BLaER1 (cell line): Measurements from ENCODE around the gene CTDP1.
"Not testable (repeated sequence)": the region's sequence is repeated elsewhere in the genome, so short reads cannot be mapped to it uniquely, and the experiment has no call there.

Source experiments
- H3K27ac ChIP-seq: shearing (Covaris generic); formaldehyde crosslinking; 2 replicates; pipeline ENCODE4 v1.8.1; 2022
- H3K27me3 ChIP-seq: shearing (Covaris generic); formaldehyde crosslinking; 2 replicates; pipeline ENCODE4 v1.8.1; 2022
- H3K36me3 ChIP-seq: shearing (Covaris generic); formaldehyde crosslinking; 2 replicates; pipeline ENCODE4 v1.8.1; 2022
- H3K4me1 ChIP-seq: shearing (Covaris generic); formaldehyde crosslinking; 2 replicates; pipeline ENCODE4 v1.8.1; 2022
- H3K4me2 ChIP-seq: shearing (Covaris generic); formaldehyde crosslinking; 2 replicates; pipeline ENCODE4 v1.8.1; 2022
- H3K4me3 ChIP-seq: shearing (Covaris generic); formaldehyde crosslinking; 2 replicates; pipeline ENCODE4 v1.8.1; 2022
- H3K9ac ChIP-seq: shearing (Covaris generic); formaldehyde crosslinking; 2 replicates; pipeline ENCODE4 v1.8.1; 2022
- H3K9me3 ChIP-seq: shearing (Covaris generic); formaldehyde crosslinking; 2 replicates; pipeline ENCODE4 v1.8.1; 2022
- H4K20me1 ChIP-seq: shearing (Covaris generic); formaldehyde crosslinking; 2 replicates; pipeline ENCODE4 v1.8.1; 2022
- Cebpa-rat ChIP-seq: shearing (Covaris generic); IDR thresholded peaks from 2 replicates; pipeline ENCODE4 v1.8.1; 2022

Gene CTDP1

DNA sequence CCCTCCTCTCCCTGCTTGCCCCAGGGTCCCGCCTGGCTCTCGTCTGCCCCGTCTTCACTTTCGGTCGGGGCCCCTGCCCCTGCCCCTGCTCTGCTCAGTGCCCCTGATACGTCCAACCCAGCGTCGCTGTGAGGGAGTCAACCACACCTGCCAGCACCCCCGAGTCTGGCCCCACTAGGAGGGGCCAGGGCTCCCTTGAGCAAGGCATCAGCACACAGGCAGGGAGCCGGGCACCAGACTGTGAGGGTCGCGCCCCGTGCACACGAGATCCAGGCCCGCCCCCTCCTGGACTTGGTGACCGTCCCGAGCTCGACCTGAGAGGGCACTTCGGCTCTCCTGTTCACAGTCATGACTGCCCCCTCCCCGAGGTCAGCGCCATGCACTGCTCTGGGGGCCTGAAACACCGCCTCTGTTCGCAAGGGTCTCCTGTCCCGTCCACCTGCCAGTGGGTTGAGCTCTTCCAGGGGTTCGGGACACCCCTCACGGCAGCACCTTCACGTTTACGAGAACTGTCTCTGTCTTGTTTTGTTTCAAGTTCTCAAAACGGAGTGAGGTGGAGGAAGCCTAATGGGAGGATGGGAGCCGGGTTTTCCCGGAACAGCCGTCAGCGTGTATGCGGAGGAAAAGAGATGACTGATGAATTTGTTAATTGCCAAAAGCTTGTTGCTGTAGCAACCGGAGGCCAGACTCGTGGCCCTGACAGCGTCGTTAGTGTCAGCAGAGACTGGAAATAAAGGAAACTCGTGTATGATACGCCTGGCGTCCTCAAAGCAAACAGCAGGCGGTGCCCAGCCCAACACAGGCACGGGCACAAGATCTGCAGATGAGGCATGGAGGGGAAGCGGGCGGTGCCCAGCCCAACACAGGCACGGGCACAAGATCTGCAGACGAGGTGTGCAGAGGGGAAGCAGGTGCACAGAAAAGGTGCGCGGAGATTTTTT lies 69.9 kb downstream of the CTDP1 start:
- H3K36me3 ChIP-seq, result peaks cover 65% of the 10 kb centered on the region
- H3K4me3 ChIP-seq, result no peak overlapping the region
- H3K4me1 ChIP-seq, result no peaks in the 10 kb centered on the region; the same call in 1 of the 2 replicates
- TF ChIP-seq Cebpa-rat, result no peak
- no peaks in the 10 kb centered on the region; the same call in 1 of the 2 replicates for H3K9me3 ChIP-seq
- H4K20me1 ChIP-seq, result peaks cover 78% of the 10 kb centered on the region
- peaks cover 2% of the 10 kb centered on the region; the same call in 1 of the 2 replicates for H3K27me3 ChIP-seq
- no peak overlapping the region for H3K9ac ChIP-seq
- no peak overlapping the region for H3K27ac ChIP-seq
- H3K4me2 ChIP-seq, result no peak overlapping the region; the same call in 1 of the 2 replicates

DNA sequence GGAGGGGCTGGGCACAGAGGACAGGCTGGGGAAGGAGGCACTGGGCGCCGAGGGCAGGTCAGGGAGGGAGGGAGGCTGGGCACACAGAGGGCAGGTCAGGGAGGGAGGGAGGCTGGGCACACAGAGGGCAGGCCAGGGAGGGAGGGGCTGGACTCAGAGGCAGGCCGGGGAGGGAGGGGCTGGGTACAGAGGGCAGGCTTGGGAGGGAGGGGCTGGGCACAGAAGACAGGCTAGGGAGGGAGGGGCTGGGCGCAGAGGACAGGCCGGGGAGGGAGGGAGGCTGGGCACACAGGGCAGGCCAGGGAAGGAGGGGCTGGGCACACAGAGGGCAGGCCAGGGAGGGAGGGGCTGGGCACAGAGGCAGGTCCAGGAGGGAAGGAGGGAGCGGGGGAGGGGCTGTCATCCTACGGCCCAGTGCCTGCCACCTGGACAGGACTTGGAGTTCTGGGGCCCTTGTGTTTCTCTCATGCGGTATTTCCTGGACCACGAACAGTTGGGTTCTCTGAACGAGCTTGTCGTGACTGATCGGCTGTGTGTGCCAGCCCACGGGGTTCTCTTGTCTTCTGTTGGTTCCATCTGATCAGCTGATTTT lies 71.5 kb downstream of the CTDP1 start:
- H3K27me3 ChIP-seq, result no peaks in the 10 kb centered on the region
- no peak for TF ChIP-seq Cebpa-rat
- no peaks in the 10 kb centered on the region; the same call in 1 of the 2 replicates for H3K4me1 ChIP-seq
- H4K20me1 ChIP-seq, result peaks cover 78% of the 10 kb centered on the region
- H3K4me2 ChIP-seq, result no peak overlapping the region
- H3K9ac ChIP-seq, result no peak overlapping the region
- H3K9me3 ChIP-seq, result no peaks in the 10 kb centered on the region
- H3K36me3 ChIP-seq, result peaks cover 75% of the 10 kb centered on the region
- H3K4me3 ChIP-seq, result no peak overlapping the region
- no peak overlapping the region for H3K27ac ChIP-seq

DNA sequence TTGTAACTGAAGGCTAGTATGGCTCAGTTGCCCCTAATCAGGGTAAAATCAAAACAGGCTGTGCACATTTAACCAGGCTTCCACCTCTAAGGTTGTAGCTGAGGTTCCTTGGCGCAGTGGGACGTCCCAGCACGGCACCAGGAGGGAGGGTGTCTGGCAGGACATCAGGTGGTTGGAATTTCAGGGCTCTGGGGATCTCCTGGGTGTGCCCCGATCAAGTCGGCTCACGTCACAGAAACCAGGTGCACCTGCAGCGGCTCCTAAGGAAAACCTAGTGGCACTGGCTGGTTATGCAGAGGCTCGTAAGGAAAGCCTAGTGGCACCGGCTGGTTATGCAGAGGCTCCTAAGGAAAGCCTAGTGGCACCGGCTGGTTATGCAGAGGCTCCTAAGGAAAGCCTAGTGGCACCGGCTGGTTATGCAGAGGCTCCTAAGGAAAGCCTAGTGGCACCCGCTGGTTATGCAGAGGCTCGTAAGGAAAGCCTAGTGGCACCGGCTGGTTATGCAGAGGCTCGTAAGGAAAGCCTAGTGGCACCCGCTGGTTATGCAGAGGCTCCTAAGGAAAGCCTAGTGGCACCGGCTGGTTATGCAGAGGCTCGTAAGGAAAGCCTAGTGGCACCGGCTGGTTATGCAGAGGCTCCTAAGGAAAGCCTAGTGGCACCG lies 72.4 kb downstream of the CTDP1 start:
- not testable (repeated sequence) for H3K4me2 ChIP-seq, H3K4me3 ChIP-seq, H3K4me1 ChIP-seq, H3K9me3 ChIP-seq, H3K27me3 ChIP-seq, H3K9ac ChIP-seq, H3K27ac ChIP-seq
- Histone ChIP-seq H4K20me1 (peaks cover 70% of the 10 kb centered on the region), H3K36me3 (peaks cover 69% of the 10 kb centered on the region)

DNA sequence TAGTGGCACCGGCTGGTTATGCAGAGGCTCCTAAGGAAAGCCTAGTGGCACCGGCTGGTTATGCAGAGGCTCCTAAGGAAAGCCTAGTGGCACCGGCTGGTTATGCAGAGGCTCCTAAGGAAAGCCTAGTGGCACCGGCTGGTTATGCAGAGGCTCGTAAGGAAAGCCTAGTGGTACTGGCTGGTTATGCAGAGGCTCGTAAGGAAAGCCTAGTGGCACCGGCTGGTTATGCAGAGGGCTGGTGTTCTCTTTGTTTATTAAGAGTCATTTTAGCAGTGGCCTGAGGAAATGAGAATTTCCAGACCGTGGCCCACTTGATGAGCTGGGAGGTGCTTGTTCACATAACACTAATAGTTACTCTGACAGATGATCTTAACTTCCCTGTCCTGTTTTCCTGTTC lies 73.3 kb downstream of the CTDP1 start:
- H3K4me2 ChIP-seq, H3K27ac ChIP-seq, H3K4me3 ChIP-seq, H3K27me3 ChIP-seq, H3K4me1 ChIP-seq, H3K9me3 ChIP-seq, H3K9ac ChIP-seq: not testable (repeated sequence)
- peaks cover 60% of the 10 kb centered on the region for H3K36me3 ChIP-seq
- peaks cover 61% of the 10 kb centered on the region for H4K20me1 ChIP-seq

DNA sequence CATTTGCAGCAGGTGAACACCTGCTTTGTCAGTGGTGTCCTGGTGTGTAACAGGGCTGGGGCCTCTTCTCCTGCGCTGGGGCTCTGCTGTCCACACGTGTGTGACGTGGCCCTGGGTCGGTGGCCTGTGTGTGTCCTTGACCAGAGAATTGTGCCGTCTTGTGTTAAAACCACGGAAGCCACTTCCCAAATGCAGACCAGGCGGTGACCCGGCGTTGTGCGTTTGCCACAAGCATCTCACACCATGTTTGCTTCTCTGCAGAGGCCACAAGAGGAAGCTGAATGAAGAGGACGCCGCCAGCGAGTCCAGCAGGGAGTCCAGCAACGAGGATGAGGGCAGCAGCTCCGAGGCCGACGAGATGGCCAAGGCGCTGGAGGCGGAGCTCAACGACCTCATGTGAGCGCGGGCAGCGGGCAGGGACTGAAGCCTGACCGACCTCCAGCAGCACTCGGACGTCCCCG lies 73.8 kb downstream of the CTDP1 start:
- Histone ChIP-seq H3K4me1 (no peaks in the 10 kb centered on the region; the same call in 1 of the 2 replicates), H3K27me3 (no peaks in the 10 kb centered on the region), H3K36me3 (peaks cover 55% of the 10 kb centered on the region), H3K4me3 (no peak overlapping the region), H4K20me1 (peaks cover 56% of the 10 kb centered on the region), H3K27ac (no peak overlapping the region), H3K9me3 (no peaks in the 10 kb centered on the region), H3K4me2 (no peak overlapping the region), H3K9ac (no peak overlapping the region)
- no peak for TF ChIP-seq Cebpa-rat

DNA sequence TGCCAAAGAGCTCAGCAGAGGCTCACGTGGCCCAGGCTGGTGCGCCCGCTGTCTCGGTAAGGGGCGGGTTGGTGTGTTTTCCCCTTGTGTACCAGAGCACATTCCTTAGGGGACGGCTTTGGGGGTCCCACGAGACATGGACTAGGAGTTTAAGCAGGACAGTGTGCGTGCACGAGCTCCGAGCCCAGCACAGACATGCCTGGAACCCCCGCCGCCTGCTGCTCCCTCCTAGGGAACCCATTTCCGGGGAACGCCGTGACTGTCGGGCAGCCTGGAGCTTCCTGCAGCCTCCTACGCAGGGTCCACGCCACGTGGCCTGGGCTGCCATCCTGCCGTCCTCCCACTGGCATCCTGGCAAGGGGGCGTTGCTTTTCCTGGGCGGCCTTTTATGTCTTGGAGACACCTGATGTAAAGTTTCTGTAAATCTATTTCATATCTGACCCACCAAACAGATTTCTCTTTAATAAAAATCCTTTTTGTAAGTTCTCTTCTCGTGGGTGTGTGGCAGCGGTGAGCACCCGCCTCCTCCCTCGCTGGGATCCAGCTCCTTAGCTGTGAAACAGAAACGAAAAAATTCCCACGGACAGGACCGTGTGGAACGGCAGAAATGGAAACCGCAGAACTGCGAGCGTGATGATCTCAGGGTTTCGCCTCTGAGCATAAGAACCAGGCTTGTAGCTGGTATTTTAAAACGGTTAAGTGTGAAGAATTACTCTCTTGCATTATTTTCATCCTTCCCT lies 74.6 kb downstream of the CTDP1 start:
- Histone ChIP-seq H4K20me1 (peaks cover 49% of the 10 kb centered on the region), H3K4me2 (no peak overlapping the region), H3K4me3 (no peak overlapping the region), H3K27ac (no peak overlapping the region), H3K36me3 (peaks cover 48% of the 10 kb centered on the region), H3K27me3 (no peaks in the 10 kb centered on the region), H3K9me3 (no peaks in the 10 kb centered on the region), H3K4me1 (no peaks in the 10 kb centered on the region; the same call in 1 of the 2 replicates), H3K9ac (no peak overlapping the region)
- no peak for TF ChIP-seq Cebpa-rat

DNA sequence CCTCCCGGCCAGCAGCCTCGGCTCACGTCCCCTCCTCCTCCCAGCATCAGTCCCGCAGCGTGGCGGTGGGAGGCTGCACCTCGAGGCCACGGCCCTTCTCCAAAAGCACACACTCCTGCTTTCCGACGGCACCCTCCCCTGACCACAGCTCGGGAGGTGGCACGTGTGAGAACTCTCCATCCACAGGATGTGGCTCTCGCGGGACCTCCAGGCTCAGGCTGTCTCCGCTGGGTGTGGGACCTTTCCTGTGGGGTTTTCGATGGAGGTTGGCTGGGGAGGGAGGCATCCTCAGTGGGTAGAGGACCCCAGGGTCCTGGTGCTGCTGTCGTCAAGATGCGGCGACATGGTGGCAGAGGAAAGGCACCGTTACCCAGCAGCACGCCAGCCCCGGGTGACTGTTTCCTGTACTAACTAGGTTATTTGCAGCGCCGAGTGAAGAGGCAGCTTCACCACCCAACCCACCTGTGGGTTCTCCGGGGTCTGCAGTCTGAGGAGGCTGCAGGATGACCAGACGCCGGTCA lies 75.3 kb downstream of the CTDP1 start:
- Histone ChIP-seq H4K20me1 (peaks cover 42% of the 10 kb centered on the region), H3K9ac (no peak overlapping the region), H3K4me3 (no peak overlapping the region), H3K27me3 (no peaks in the 10 kb centered on the region), H3K36me3 (peaks cover 41% of the 10 kb centered on the region), H3K27ac (no peak overlapping the region), H3K9me3 (no peaks in the 10 kb centered on the region), H3K4me1 (no peaks in the 10 kb centered on the region; the same call in 1 of the 2 replicates), H3K4me2 (no peak overlapping the region)
- TF ChIP-seq Cebpa-rat, result no peak

DNA sequence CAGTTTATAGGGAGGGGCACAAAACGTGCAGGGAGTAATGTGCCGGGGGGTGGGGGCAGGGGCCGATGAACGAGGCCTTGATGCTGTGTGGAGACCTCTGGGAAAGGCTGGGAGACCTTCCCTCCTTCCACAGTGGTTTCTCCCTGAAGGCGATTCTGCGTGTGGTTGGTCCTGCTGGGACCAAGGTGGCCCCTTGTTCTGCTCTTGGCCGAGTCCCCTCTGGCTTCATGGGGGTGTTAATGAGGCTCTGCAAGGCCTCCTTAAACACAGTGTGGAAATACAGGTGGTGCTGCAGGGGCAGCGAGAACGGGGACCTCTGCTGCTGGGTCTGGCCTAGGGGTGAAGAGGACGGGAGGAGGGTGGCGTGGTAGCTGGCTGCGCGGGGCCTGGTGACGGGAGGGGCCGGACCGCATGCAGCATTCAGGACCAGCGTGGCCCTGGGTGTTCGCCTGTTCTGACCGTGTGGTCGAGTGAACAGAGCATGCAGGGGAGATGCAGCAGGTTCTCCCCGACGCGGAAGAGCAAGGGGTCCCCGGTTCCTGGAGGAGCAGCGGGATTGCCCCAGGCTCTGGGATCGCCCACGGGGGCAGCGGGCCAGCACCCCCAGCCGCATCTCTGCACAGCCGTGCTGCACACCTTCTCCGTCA lies 76.0 kb downstream of the CTDP1 start:
- TF ChIP-seq Cebpa-rat, result no peak
- H3K9me3 ChIP-seq, result no peaks in the 10 kb centered on the region
- peaks cover 34% of the 10 kb centered on the region for H4K20me1 ChIP-seq
- no peak overlapping the region for H3K27ac ChIP-seq
- H3K27me3 ChIP-seq, result no peaks in the 10 kb centered on the region
- H3K9ac ChIP-seq, result no peak overlapping the region
- peaks cover 35% of the 10 kb centered on the region for H3K36me3 ChIP-seq
- no peak overlapping the region for H3K4me2 ChIP-seq
- no peaks in the 10 kb centered on the region; the same call in 1 of the 2 replicates for H3K4me1 ChIP-seq
- H3K4me3 ChIP-seq, result no peak overlapping the region

DNA sequence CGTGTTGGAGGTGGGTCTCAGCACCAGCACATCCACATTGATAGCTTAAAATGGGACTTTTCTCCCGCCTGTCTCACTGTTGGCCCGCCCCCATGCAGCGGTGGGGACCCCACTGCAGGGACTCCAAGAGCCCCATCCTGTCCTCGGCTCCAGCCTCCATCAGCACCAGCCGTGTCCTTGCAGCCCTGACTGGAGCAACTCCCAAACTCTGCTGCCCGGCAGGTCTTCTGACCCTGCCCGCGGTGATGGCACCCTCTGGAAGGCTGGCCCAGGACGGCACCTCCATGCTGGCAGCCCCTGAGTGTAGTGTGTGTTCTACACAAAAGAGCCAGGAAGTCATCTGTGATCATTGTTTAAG lies 76.5 kb downstream of the CTDP1 start:
- H3K27ac ChIP-seq, result no peak overlapping the region
- no peaks in the 10 kb centered on the region for H3K27me3 ChIP-seq
- TF ChIP-seq Cebpa-rat, result no peak
- H3K4me1 ChIP-seq, result no peaks in the 10 kb centered on the region; the same call in 1 of the 2 replicates
- no peaks in the 10 kb centered on the region for H3K9me3 ChIP-seq
- no peak overlapping the region for H3K9ac ChIP-seq
- H3K4me2 ChIP-seq, result no peak overlapping the region
- H4K20me1 ChIP-seq, result peaks cover 34% of the 10 kb centered on the region
- H3K4me3 ChIP-seq, result no peak overlapping the region
- H3K36me3 ChIP-seq, result peaks cover 35% of the 10 kb centered on the region
